ENCODE measurements around the gene CRYBA4.

CRYBA4 gene

GRCh38 chr22:26667140-26667539, 45.4 kb downstream of the CRYBA4 start:
- no peak overlapping the region for H3K4me2 ChIP-seq (ENCODE audit: insufficient read depth, low read length)
- TF ChIP-seq, protein P1, sequence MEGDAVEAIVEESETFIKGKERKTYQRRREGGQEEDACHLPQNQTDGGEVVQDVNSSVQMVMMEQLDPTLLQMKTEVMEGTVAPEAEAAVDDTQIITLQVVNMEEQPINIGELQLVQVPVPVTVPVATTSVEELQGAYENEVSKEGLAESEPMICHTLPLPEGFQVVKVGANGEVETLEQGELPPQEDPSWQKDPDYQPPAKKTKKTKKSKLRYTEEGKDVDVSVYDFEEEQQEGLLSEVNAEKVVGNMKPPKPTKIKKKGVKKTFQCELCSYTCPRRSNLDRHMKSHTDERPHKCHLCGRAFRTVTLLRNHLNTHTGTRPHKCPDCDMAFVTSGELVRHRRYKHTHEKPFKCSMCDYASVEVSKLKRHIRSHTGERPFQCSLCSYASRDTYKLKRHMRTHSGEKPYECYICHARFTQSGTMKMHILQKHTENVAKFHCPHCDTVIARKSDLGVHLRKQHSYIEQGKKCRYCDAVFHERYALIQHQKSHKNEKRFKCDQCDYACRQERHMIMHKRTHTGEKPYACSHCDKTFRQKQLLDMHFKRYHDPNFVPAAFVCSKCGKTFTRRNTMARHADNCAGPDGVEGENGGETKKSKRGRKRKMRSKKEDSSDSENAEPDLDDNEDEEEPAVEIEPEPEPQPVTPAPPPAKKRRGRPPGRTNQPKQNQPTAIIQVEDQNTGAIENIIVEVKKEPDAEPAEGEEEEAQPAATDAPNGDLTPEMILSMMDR (IDR thresholded peaks at IDR 0.05; ENCODE audit: borderline replicate concordance, extremely low read depth, low read length, poor library complexity, severe bottlenecking) = no peak
- no peak for TF ChIP-seq EZH2 (IDR thresholded peaks at IDR 0.05; ENCODE audit: borderline replicate concordance, low read depth, low read length, severe bottlenecking)
- H3K27ac ChIP-seq (ENCODE audit: low read length) = no peak overlapping the region
- H3K79me2 ChIP-seq (ENCODE audit: insufficient read depth, low read length) = no peaks in the 10 kb centered on the region
- peaks cover 17% of the 10 kb centered on the region for H3K4me1 ChIP-seq (ENCODE audit: insufficient read depth, low read length)
- no peak overlapping the region for H2AFZ ChIP-seq (ENCODE audit: low read depth, low read length)
- H3K4me3 ChIP-seq (ENCODE audit: low read depth in 1 of 2, low read length in 2 of 2) = no peak overlapping the region
- H3K9ac ChIP-seq (ENCODE audit: low read depth, low read length) = no peak overlapping the region
- H4K20me1 ChIP-seq (ENCODE audit: insufficient read depth, low read length) = no peaks in the 10 kb centered on the region
- H3K27me3 ChIP-seq (ENCODE audit: insufficient read depth, low read length, poor library complexity) = no peaks in the 10 kb centered on the region
- H3K36me3 ChIP-seq (ENCODE audit: insufficient read depth, low read length) = no peaks in the 10 kb centered on the region
- H3K9me3 ChIP-seq (ENCODE audit: insufficient read depth, low read length, severe bottlenecking) = no peaks in the 10 kb centered on the region
- ATAC-seq (ENCODE audit: insufficient read depth, low read depth) (no peak), DNase-seq (no peak)

DNA sequence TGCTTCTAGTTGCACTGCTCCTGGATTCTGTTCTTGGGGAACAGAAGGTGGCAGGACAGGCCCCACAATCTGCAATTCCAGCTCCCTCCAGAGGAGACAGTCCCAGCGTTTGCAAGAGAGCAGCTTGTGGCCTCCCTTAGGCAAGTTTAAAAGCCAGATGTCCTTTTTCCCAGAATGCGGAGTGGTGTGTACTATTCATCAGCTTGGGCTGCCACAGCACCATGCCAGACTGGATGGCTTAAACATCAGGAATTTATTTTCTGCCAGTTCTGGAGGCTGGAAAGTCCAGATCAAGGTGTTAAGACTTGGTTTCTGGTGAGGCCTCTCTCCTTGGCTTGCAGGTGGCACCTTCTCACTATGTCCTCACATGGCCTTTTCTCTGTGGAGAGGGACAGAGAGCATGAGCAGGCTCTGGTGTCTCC, 47.3 kb downstream of the CRYBA4 start:
- no peak overlapping the region for H3K9ac ChIP-seq (ENCODE audit: low read depth, low read length)
- peaks cover 11% of the 10 kb centered on the region for H3K79me2 ChIP-seq (ENCODE audit: insufficient read depth, low read length)
- ATAC-seq (ENCODE audit: insufficient read depth, low read depth) = no peak
- H4K20me1 ChIP-seq (ENCODE audit: insufficient read depth, low read length) = no peaks in the 10 kb centered on the region; the same call in 1 of the 2 replicates
- peak; percentile 51 for DNase-seq
- H3K36me3 ChIP-seq (ENCODE audit: insufficient read depth, low read length) = peaks cover 7% of the 10 kb centered on the region; the same call in 1 of the 2 replicates
- peaks cover 29% of the 10 kb centered on the region for H3K4me1 ChIP-seq (ENCODE audit: insufficient read depth, low read length)
- no peak overlapping the region for H3K4me2 ChIP-seq (ENCODE audit: insufficient read depth, low read length)
- no peaks in the 10 kb centered on the region for H3K27me3 ChIP-seq (ENCODE audit: insufficient read depth, low read length, poor library complexity)
- no peak overlapping the region for H3K27ac ChIP-seq (ENCODE audit: low read length)
- no peak for TF ChIP-seq EZH2 (IDR thresholded peaks at IDR 0.05; ENCODE audit: borderline replicate concordance, low read depth, low read length, severe bottlenecking)
- TF ChIP-seq, protein P1 (IDR thresholded peaks at IDR 0.05; ENCODE audit: borderline replicate concordance, extremely low read depth, low read length, poor library complexity, severe bottlenecking) = peak; percentile 60
- H2AFZ ChIP-seq (ENCODE audit: low read depth, low read length) = no peak overlapping the region; the same call in 1 of the 2 replicates
- H3K4me3 ChIP-seq (ENCODE audit: low read depth in 1 of 2, low read length in 2 of 2) = no peak overlapping the region
- H3K9me3 ChIP-seq (ENCODE audit: insufficient read depth, low read length, severe bottlenecking) = no peaks in the 10 kb centered on the region

DNA sequence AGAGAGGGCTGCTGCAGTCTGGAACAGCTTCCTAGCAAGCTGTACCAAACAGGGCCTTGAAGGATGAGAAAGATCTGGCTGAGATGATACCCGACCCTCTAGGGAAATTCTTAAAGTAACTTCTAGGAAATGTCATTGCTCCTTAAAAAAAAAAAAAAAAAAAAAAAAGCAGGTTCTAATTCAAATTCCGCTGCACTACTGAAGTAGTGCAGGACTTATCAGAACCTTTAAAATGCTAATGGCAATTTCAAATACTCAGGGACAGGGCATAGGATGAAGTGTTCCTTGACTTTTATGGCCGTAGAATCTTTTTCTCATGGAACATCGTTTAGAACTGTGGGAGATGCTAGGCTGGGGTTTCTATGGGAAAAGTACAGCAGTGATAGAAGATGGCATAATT, 48.7 kb downstream of the CRYBA4 start:
- H3K4me3 ChIP-seq (ENCODE audit: low read depth in 1 of 2, low read length in 2 of 2) = no peak overlapping the region
- no peak overlapping the region for H3K4me2 ChIP-seq (ENCODE audit: insufficient read depth, low read length)
- no peaks in the 10 kb centered on the region for H3K27me3 ChIP-seq (ENCODE audit: insufficient read depth, low read length, poor library complexity)
- H3K9me3 ChIP-seq (ENCODE audit: insufficient read depth, low read length, severe bottlenecking) = no peaks in the 10 kb centered on the region
- H3K27ac ChIP-seq (ENCODE audit: low read length) = no peak overlapping the region
- DNase-seq = no peak
- no peak overlapping the region for H2AFZ ChIP-seq (ENCODE audit: low read depth, low read length)
- peaks cover 25% of the 10 kb centered on the region for H3K79me2 ChIP-seq (ENCODE audit: insufficient read depth, low read length)
- no peak for ATAC-seq (ENCODE audit: insufficient read depth, low read depth)
- H3K9ac ChIP-seq (ENCODE audit: low read depth, low read length) = no peak overlapping the region
- TF ChIP-seq, protein P1 (IDR thresholded peaks at IDR 0.05; ENCODE audit: borderline replicate concordance, extremely low read depth, low read length, poor library complexity, severe bottlenecking) = no peak
- TF ChIP-seq EZH2 (IDR thresholded peaks at IDR 0.05; ENCODE audit: borderline replicate concordance, low read depth, low read length, severe bottlenecking) = no peak
- peaks cover 15% of the 10 kb centered on the region for H3K36me3 ChIP-seq (ENCODE audit: insufficient read depth, low read length)
- peaks cover 7% of the 10 kb centered on the region; the same call in 1 of the 2 replicates for H4K20me1 ChIP-seq (ENCODE audit: insufficient read depth, low read length)
- H3K4me1 ChIP-seq (ENCODE audit: insufficient read depth, low read length) = peaks cover 39% of the 10 kb centered on the region

Measured in DND-41 (cell line).